SU-DHL-6 (cell line): ENCODE data around the gene CLEC16A.
"Not testable (repeated sequence)": the region's sequence is repeated elsewhere in the genome, so short reads cannot be mapped to it uniquely, and the experiment has no call there.

Source experiments
- H2AFZ ChIP-seq: fragments of 200-600 bp; sonication (generic); 2 replicates; pipeline ENCODE4 v1.6.1; 2014; ENCODE audit warnings: low read depth, mild to moderate bottlenecking, moderate library complexity, mixed read lengths, antibody characterized with exemption, low read length; ENCODE audit not compliant: severe bottlenecking
- H3F3A ChIP-seq: fragments of 200-600 bp; shearing (Covaris generic); 2 replicates; pipeline ENCODE4 v1.6.0; 2016; ENCODE audit warnings: antibody characterized with exemption, mild to moderate bottlenecking; ENCODE audit not compliant: insufficient read depth
- H3K27ac ChIP-seq: fragments of 200-600 bp; sonication (generic); 2 replicates; pipeline ENCODE4 v1.5.1; 2016; ENCODE audit warnings: low read depth, mild to moderate bottlenecking, low read length, moderate library complexity, mixed read lengths
- H3K27me3 ChIP-seq: fragments of 200-600 bp; sonication (generic), shearing (Covaris generic); 2 replicates; pipeline ENCODE4 v1.6.0; 2014; ENCODE audit warnings: mild to moderate bottlenecking, low read length
- H3K36me3 ChIP-seq: fragments of 200-600 bp; sonication (generic); 2 replicates; pipeline ENCODE4 v1.6.1; 2014; ENCODE audit warnings: mild to moderate bottlenecking, low read length, mixed read lengths
- H3K4me2 ChIP-seq: fragments of 300-600, 200-600 bp; shearing (Covaris generic), sonication (generic); 2 replicates; pipeline ENCODE4 v1.6.0; 2014; ENCODE audit warnings: low read length, low read depth, mild to moderate bottlenecking; ENCODE audit not compliant: poor library complexity, severe bottlenecking
- H3K4me3 ChIP-seq: fragments of 200-600 bp; sonication (generic); 2 replicates; pipeline ENCODE4 v1.5.1; 2014; ENCODE audit warnings: antibody characterized with exemption, low read length, mild to moderate bottlenecking, mixed read lengths; ENCODE audit not compliant: insufficient read depth, poor library complexity, severe bottlenecking
- H3K79me2 ChIP-seq: fragments of 200-600 bp; sonication (generic); 2 replicates; pipeline ENCODE4 v1.6.1; 2014; ENCODE audit warnings: mild to moderate bottlenecking, low read length, moderate library complexity; ENCODE audit not compliant: insufficient read depth
- H3K9ac ChIP-seq: fragments of 200-600 bp; sonication (generic); 2 replicates; pipeline ENCODE4 v1.7.0; 2014; ENCODE audit warnings: mild to moderate bottlenecking, low read length
- H3K9me2 ChIP-seq: fragments of 200-600 bp; sonication (generic); replicated peaks from 2 replicates; pipeline ENCODE4 v1.6.1; 2014; ENCODE audit warnings: low read length; ENCODE audit not compliant: insufficient read depth
- H3K9me3 ChIP-seq: fragments of 200-600 bp; sonication (generic); 2 replicates; pipeline ENCODE4 v1.6.1; 2014; ENCODE audit warnings: low read length, mixed read lengths; ENCODE audit not compliant: insufficient read depth
- H4K20me1 ChIP-seq: fragments of 200-600 bp; sonication (generic); 2 replicates; pipeline ENCODE4 v1.6.1; 2014; ENCODE audit warnings: low read depth, mild to moderate bottlenecking, antibody characterized with exemption, low read length, moderate library complexity, mixed read lengths
- EZH2phosphoT487 ChIP-seq: fragments of 200-600 bp; sonication (generic), shearing (Covaris generic); conservative IDR thresholded peaks from 2 replicates; pipeline ENCODE4 v1.6.1; 2018; ENCODE audit warnings: mild to moderate bottlenecking, antibody characterized with exemption, low read length, moderate library complexity, mixed read lengths
- TF ChIP-seq, protein P1 (sequence below): fragments of 200-600 bp; sonication (generic); IDR thresholded peaks from one replicate; pipeline ENCODE4 v1.5.1; 2017; ENCODE audit warnings: antibody characterized with exemption, mild to moderate bottlenecking, low read length, moderate library complexity; ENCODE audit not compliant: insufficient read depth, poor library complexity, severe bottlenecking

CLEC16A gene

DNA sequence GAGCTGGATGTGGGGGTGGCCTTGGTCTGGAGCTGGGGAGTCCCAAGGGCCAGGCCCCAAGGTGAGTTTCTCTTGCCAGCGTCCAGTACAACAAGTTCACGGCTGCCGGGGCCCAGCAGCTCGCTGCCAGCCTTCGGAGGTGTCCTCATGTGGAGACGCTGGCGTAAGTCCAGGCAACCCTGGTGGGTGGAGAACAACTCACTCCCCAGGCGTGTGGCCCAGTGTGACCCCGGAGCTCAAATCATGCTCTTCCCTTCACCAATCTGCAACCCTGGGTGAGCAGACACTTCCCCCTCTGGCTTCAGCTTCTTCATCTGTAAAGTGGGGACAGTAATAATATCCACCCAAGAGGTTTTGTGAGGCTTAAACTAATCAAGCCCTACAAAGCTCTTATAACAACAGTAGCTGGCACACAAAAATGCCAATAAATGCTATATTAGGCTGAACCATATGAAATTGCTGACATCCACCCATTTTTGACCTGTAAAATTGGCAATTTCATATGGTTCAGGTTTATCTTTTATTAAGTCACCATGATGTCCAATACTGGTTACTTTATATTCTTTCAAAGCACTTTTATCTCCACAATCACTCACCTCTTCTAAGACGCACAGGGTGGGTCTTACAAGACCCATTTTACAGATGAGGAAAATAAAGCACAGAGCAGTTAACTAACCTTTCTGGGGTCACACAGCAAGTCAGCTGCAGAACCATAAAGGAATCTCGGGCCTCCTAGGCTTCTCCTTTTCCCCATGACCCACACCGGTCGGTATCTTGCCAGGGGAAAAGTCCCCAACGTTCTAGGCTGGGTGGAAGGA is 21.8 kb upstream of the CLEC16A start:
- H3K27ac ChIP-seq: no peak overlapping the region

DNA sequence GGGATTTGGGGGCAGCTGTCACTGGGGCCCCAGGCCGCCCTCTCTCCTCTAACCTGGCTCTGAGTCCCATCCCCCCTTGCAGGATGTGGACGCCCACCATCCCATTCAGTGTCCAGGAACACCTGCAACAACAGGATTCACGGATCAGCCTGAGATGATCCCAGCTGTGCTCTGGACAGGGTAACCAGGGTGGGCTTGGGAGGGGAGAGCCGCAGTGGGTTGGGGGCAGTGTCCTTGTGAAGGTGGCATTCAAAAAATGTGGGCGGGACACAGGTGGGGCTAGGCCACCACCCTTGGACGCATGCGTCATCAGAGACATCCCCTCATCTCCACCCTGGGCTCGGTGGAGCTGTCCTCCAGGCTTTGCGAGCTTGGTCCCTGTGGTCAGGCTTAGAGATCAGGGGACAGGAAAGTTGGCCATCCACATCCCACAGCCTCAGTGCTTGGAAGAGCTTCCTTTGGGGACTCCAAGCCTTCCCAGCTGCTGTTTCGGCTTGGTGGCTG is 21.2 kb upstream of the CLEC16A start:
- H3K36me3 ChIP-seq: no peaks in the 10 kb centered on the region
- H3K9ac ChIP-seq: no peak overlapping the region
- H2AFZ ChIP-seq: no peak overlapping the region
- H3K27me3 ChIP-seq: no peaks in the 10 kb centered on the region
- no peak overlapping the region for H3K27ac ChIP-seq
- no peaks in the 10 kb centered on the region for H3K9me3 ChIP-seq
- H4K20me1 ChIP-seq: no peaks in the 10 kb centered on the region
- no peaks in the 10 kb centered on the region for H3F3A ChIP-seq
- no peaks in the 10 kb centered on the region for H3K9me2 ChIP-seq
- TF ChIP-seq, protein P1, sequence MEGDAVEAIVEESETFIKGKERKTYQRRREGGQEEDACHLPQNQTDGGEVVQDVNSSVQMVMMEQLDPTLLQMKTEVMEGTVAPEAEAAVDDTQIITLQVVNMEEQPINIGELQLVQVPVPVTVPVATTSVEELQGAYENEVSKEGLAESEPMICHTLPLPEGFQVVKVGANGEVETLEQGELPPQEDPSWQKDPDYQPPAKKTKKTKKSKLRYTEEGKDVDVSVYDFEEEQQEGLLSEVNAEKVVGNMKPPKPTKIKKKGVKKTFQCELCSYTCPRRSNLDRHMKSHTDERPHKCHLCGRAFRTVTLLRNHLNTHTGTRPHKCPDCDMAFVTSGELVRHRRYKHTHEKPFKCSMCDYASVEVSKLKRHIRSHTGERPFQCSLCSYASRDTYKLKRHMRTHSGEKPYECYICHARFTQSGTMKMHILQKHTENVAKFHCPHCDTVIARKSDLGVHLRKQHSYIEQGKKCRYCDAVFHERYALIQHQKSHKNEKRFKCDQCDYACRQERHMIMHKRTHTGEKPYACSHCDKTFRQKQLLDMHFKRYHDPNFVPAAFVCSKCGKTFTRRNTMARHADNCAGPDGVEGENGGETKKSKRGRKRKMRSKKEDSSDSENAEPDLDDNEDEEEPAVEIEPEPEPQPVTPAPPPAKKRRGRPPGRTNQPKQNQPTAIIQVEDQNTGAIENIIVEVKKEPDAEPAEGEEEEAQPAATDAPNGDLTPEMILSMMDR: no peak
- TF ChIP-seq EZH2phosphoT487: no peak
- H3K79me2 ChIP-seq: no peaks in the 10 kb centered on the region
- H3K4me3 ChIP-seq: no peak overlapping the region
- no peak overlapping the region for H3K4me2 ChIP-seq

More for the DNA sequence above, 21.8 kb upstream of the CLEC16A start:
- no peak overlapping the region for H3K4me2 ChIP-seq
- H2AFZ ChIP-seq: no peak overlapping the region
- H3K4me3 ChIP-seq: no peak overlapping the region
- no peaks in the 10 kb centered on the region for H3F3A ChIP-seq
- no peaks in the 10 kb centered on the region for H3K9me2 ChIP-seq
- no peaks in the 10 kb centered on the region for H3K79me2 ChIP-seq
- no peak overlapping the region for H3K9ac ChIP-seq
- no peaks in the 10 kb centered on the region for H4K20me1 ChIP-seq
- no peaks in the 10 kb centered on the region for H3K9me3 ChIP-seq
- TF ChIP-seq EZH2phosphoT487: no peak
- TF ChIP-seq, protein P1: no peak
- H3K36me3 ChIP-seq: no peaks in the 10 kb centered on the region
- no peaks in the 10 kb centered on the region for H3K27me3 ChIP-seq

GRCh38 chr16:10923650-10924214 is 20.6 kb upstream of the CLEC16A start:
- Histone ChIP-seq H3K4me3 (no peak overlapping the region), H4K20me1 (no peaks in the 10 kb centered on the region), H3K27ac (no peak overlapping the region), H3K79me2 (no peaks in the 10 kb centered on the region), H3K27me3 (no peaks in the 10 kb centered on the region), H3K9ac (no peak overlapping the region), H3K4me2 (no peak overlapping the region), H3K9me3 (no peaks in the 10 kb centered on the region), H3F3A (no peaks in the 10 kb centered on the region), H3K9me2 (no peaks in the 10 kb centered on the region), H3K36me3 (no peaks in the 10 kb centered on the region), H2AFZ (no peak overlapping the region)
- TF ChIP-seq EZH2phosphoT487: no peak
- TF ChIP-seq, protein P1: no peak

GRCh38 chr16:10925285-10925684 is 19.1 kb upstream of the CLEC16A start:
- H3K4me2 ChIP-seq, H3K27ac ChIP-seq, H3K9me2 ChIP-seq, H3K79me2 ChIP-seq, H4K20me1 ChIP-seq, H3K9me3 ChIP-seq, H3F3A ChIP-seq, H3K36me3 ChIP-seq, H3K27me3 ChIP-seq, H3K9ac ChIP-seq, H2AFZ ChIP-seq, H3K4me3 ChIP-seq: not testable (repeated sequence)
